Activated CD4-positive, alpha-beta T cell treated with anti-CD3 and anti-CD28 coated beads, Interleukin-2, amount 10 ng/mL, durations not matched to agents 24 days and 14 days (primary cell): ENCODE results near the gene GIGYF2. TPM values are rescaled to one million over a fixed set of nuclear protein-coding genes. Genes with fewer than 3 reads are reported as not detected.

ENCODE experiments used
- DNase-seq: peaks from one replicate; pipeline ENCODE4 v3.0.0; 2022
- H3K27ac Mint-ChIP-seq: one replicate; pipeline ENCODE4 v1.8.0; 2022; ENCODE audit warnings: mild to moderate bottlenecking, mixed read lengths
- H3K27me3 Mint-ChIP-seq: one replicate; pipeline ENCODE4 v1.8.0; 2022; ENCODE audit warnings: mixed read lengths
- H3K36me3 Mint-ChIP-seq: one replicate; pipeline ENCODE4 v1.8.0; 2022; ENCODE audit warnings: low read depth, mild to moderate bottlenecking, mixed read lengths
- H3K4me1 Mint-ChIP-seq: one replicate; pipeline ENCODE4 v1.8.0; 2021; ENCODE audit warnings: mixed read lengths
- H3K4me3 Mint-ChIP-seq: one replicate; pipeline ENCODE4 v1.8.0; 2022; ENCODE audit warnings: mild to moderate bottlenecking, moderate library complexity, mixed read lengths
- H3K9me3 Mint-ChIP-seq: one replicate; pipeline ENCODE4 v1.8.0; 2021; ENCODE audit warnings: mixed read lengths
- intact Hi-C: fragments of 100-400 bp; cut with micrococcal nuclease; formaldehyde crosslinking; loops from one replicate; pipeline ENCODE4 v1.15.1; 2023
- total RNA-seq: library from RNA; stranded (reverse); gene quantifications from 2 replicates; pipeline ENCODE4 v1.2.3, GENCODE V29; 2022

Gene GIGYF2
- total RNA-seq, 1 donor from 2014 or later, result 72.0 TPM

DNA sequence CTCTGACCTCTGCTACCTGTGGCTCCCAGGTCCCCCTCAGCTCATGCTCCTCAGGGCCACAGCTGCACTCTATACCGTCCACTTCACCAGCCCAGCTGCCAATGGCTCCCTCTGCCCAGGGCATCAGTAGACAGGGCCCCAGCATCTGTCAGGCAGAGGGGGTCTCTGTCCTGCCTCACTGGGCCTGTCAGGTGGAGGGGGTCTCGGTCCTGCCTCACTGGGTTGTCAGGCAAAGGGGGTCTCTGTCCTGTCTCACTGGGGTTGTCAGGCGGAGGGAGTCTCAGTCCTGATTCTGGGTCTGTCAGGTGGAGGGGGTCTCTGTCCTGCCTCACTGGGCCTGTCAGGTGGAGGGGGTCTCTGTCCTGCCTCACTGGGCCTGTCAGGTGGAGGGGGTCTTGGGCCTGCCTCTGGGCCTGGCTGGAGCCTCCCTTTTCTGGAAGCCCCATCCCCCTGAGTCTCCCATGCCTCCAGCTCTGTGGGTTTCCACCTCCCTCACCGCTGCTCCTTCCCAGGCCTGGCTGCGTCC lies 192.8 kb downstream of the GIGYF2 start:
- no peak overlapping the region for H3K27ac Mint-ChIP-seq

DNA sequence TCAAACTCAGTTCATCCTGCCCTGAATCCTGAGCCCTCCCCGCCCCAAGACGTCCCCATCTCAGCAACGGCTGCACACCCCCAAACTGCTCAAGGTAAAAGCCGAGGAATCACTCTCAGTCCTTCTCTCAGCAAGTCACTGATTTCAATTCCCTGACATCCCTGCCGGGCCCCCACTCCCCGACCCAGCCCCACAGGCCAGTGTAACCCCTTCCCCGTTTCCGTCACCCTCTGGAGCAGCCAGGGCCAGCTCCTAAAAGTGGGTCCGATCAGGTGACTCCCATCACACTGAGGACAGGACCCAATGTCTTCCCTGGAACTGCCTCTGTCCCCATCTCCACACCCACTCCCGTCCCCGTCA lies 193.4 kb downstream of the GIGYF2 start:
- Mint-ChIP-seq H3K27ac (no peak overlapping the region), H3K4me3 (no peak overlapping the region), H3K36me3 (no peaks in the 10 kb centered on the region), H3K9me3 (no peaks in the 10 kb centered on the region), H3K27me3 (peaks cover 4% of the 10 kb centered on the region), H3K4me1 (no peaks in the 10 kb centered on the region)
- DNase-seq, result no peak
- intact Hi-C loops, result no loop called here

More for the DNA sequence above, 192.8 kb downstream of the GIGYF2 start:
- Mint-ChIP-seq H3K36me3 (no peaks in the 10 kb centered on the region), H3K4me3 (no peak overlapping the region), H3K4me1 (no peaks in the 10 kb centered on the region), H3K27me3 (peaks cover 4% of the 10 kb centered on the region), H3K9me3 (no peaks in the 10 kb centered on the region)
- DNase-seq, result no peak
- intact Hi-C loops, result no loop called here

DNA sequence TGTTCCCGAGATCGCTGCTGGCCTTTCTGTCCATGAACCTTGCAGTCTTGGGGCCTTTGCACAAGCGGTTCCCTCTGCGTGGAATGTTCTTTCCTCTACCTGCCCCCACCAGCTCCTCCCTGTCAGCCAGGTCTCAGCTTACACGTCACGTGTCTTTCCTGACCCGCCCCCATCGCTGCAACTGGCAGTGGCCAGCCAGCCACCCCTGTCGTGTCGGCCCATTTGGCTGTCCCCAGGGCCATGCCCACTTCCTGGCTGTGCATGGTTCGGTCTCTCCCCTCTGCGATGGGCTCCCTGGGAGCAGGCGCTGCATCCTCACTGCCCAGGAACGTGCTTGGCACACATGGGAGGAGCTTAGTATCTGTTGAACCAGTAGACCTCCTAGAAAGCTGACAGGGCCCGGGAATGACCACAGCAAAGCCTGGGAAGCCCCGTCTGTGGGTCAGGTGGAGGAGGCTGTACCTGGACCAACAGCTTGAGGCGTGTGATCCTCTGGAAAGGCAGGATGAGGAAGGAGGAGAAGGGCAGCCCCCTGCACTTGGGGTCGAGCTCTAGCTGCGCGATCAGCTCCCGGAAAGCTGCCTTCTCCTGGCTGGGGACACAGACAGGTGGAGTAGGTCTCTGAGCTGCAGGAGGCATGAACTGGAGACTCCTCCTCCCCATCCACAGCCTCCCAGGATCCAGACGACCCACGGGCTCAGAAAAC lies 193.9 kb downstream of the GIGYF2 start:
- no peaks in the 10 kb centered on the region for H3K4me1 Mint-ChIP-seq

DNA sequence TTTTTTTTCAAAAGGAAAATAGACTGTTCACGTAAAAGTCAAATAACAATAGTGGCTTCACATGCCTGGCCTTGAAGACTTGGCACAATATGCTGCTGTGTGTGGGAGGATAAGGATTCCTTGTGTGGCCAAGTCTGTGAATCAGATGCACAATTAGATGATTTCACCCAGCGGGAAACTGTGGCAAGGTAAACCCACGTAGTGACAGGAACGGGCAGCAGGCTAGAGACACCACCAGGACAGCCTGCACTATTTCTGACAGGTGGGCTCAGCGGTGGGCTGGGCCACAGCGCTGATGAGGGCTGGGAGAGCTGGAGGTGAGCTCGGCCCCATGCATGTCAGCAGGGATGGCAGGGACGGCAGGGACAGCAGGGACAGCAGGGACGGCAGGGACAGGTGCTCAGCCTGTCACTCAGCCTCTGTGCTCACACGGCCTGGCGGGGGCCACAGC lies 194.5 kb downstream of the GIGYF2 start:
- no peaks in the 10 kb centered on the region for H3K36me3 Mint-ChIP-seq
- peaks cover 4% of the 10 kb centered on the region for H3K27me3 Mint-ChIP-seq
- intact Hi-C loops, result no loop called here
- no peaks in the 10 kb centered on the region for H3K4me1 Mint-ChIP-seq
- no peak for DNase-seq
- H3K27ac Mint-ChIP-seq, result no peak overlapping the region
- H3K9me3 Mint-ChIP-seq, result no peaks in the 10 kb centered on the region
- H3K4me3 Mint-ChIP-seq, result no peak overlapping the region

More for the DNA sequence above, 193.9 kb downstream of the GIGYF2 start:
- intact Hi-C loops, result no loop called here
- Mint-ChIP-seq H3K27me3 (peaks cover 4% of the 10 kb centered on the region), H3K4me3 (no peak overlapping the region), H3K27ac (no peak overlapping the region), H3K36me3 (no peaks in the 10 kb centered on the region), H3K9me3 (no peaks in the 10 kb centered on the region)
- no peak for DNase-seq

DNA sequence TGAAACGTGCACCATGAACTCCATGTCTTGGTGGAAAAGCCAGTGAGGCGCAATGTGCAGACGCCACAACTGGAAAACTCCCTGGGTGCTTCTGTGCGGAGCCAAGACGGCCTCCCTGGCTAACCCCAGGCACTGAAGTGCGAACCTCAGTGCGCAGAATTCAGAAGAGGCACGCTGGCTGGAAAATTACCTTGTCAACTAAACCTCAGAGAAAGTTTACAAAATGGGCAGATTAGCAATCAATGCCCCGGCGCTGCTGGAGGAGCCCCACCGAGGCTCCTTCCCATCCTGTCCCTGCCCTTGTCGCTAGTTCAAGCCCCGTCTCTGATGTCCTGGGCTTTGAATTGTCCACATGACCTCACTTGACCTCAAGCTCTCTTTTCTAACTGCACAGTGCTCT lies 195.1 kb downstream of the GIGYF2 start:
- Mint-ChIP-seq H3K27ac (no peak overlapping the region), H3K4me3 (no peak overlapping the region), H3K36me3 (no peaks in the 10 kb centered on the region), H3K27me3 (peaks cover 4% of the 10 kb centered on the region), H3K9me3 (no peaks in the 10 kb centered on the region), H3K4me1 (no peaks in the 10 kb centered on the region)
- intact Hi-C loops, result no loop called here
- no peak for DNase-seq

DNA sequence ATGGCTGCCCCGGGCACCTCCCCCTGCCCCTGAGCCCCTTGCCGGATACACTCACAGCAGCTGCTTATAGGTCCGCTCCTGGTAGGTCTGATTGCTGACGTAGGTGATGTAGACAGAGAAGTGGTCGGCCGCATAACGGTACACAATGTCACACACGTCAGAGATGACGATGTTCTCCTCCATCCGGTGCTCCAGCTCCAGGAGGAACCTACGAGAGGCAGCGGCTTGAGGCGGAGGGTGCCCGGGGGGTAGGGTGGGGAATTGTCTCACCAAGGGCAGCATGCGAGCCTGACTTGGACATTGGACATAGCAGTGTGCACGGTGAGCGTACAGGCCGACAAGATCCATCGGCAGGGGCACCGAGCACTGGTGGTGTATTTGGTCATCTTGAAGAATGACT lies 195.7 kb downstream of the GIGYF2 start:
- H3K36me3 Mint-ChIP-seq, result no peaks in the 10 kb centered on the region
- no peak overlapping the region for H3K4me3 Mint-ChIP-seq
- no peak for DNase-seq
- no peak overlapping the region for H3K27ac Mint-ChIP-seq
- H3K27me3 Mint-ChIP-seq, result peaks cover 4% of the 10 kb centered on the region
- H3K9me3 Mint-ChIP-seq, result no peaks in the 10 kb centered on the region
- intact Hi-C loops, result no loop called here
- no peaks in the 10 kb centered on the region for H3K4me1 Mint-ChIP-seq

DNA sequence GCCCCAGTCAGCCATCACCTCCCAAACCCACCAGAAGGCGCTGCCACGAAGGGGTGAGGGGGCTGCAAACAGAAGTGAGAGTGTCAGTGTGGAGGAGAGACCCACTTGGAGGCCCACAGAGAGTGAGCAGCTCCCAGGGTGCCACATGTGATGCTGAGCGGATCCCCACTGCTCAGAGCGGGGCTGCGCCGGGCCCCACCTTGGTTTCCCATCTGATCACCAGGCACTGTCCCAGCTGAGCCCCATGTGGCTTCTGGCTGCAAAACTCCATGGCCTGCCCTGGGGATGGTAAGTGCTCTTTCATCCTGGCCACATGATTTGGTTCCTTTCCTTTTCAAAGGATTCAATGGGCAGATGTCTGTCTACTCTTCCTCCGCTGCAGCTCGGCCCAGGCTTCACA lies 196.7 kb downstream of the GIGYF2 start:
- Mint-ChIP-seq H3K4me3 (no peak overlapping the region), H3K27ac (no peak overlapping the region), H3K27me3 (peaks cover 4% of the 10 kb centered on the region), H3K4me1 (no peaks in the 10 kb centered on the region), H3K36me3 (no peaks in the 10 kb centered on the region), H3K9me3 (no peaks in the 10 kb centered on the region)
- DNase-seq, result no peak
- intact Hi-C loops, result no loop called here

DNA sequence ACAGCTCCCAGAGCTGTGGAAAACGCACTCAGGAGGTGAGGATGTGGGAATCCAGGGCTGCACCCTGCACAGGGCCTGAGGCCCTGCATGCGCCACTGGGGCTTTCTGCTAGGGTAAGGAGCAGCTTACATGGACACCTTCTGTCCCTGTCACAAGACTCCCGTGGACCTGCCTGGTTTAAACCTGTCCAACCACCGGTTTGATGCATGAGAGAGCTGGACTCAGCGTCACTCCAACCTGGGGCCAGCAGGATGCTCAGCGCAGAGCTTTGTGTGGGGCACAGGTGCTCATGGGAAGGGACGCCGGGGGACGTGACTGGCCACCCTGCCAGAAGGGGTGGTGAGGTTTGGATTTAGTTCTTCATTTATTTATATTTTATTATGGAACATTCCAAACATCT lies 197.1 kb downstream of the GIGYF2 start:
- no peak for DNase-seq
- H3K9me3 Mint-ChIP-seq, result no peaks in the 10 kb centered on the region
- no peak overlapping the region for H3K4me3 Mint-ChIP-seq
- intact Hi-C loops, result no loop called here
- H3K4me1 Mint-ChIP-seq, result no peaks in the 10 kb centered on the region
- H3K27ac Mint-ChIP-seq, result no peak overlapping the region
- H3K36me3 Mint-ChIP-seq, result no peaks in the 10 kb centered on the region
- peaks cover 4% of the 10 kb centered on the region for H3K27me3 Mint-ChIP-seq

DNA sequence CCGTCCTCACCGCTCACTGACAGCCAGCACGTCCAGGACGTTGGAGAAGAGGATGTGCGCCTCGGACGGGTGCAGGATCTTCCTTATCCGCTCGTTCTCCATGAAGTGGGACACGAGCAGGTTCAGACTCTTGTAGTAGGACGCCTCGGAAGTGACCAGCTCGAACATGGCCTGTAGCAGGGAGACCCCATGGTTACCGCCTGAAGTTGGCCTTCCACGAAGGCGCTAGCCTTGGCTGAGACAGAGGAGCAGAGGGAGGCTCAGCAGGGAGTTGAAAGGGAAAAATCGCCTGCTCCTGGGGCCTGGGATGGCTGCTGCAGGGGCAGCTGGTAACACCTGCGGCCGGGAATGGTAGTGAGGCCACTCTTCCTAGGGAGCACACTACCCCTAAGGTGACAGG lies 197.6 kb downstream of the GIGYF2 start:
- H3K9me3 Mint-ChIP-seq, result no peaks in the 10 kb centered on the region
- no peak for DNase-seq
- H3K27me3 Mint-ChIP-seq, result peaks cover 4% of the 10 kb centered on the region
- H3K4me1 Mint-ChIP-seq, result no peaks in the 10 kb centered on the region
- intact Hi-C loops, result no loop called here
- H3K36me3 Mint-ChIP-seq, result no peaks in the 10 kb centered on the region
- H3K27ac Mint-ChIP-seq, result peak overlapping the region; percentile 21
- H3K4me3 Mint-ChIP-seq, result no peak overlapping the region

DNA sequence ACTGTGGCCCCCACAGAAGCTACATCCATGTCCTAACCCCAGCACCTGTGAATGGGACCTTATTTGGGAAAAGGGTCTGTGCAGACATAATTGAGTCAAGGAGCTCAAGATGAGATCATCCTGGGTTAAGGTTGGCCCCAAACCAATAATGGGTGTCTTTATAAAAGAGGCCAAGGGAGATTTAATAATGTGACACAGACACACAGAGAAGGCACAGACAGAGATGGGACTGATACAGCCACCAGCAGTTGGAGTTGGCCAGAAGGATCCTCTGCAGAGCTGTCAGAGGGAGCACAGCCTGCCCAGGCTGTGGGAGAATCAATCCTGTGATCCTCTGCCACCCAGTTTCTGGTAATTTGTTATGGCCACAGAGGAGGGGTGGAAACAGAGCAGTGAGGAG lies 199.0 kb downstream of the GIGYF2 start:
- no peaks in the 10 kb centered on the region for H3K9me3 Mint-ChIP-seq
- intact Hi-C loops, result no loop called here
- H3K36me3 Mint-ChIP-seq, result no peaks in the 10 kb centered on the region
- peaks cover 2% of the 10 kb centered on the region for H3K27me3 Mint-ChIP-seq
- no peak for DNase-seq
- H3K4me1 Mint-ChIP-seq, result no peaks in the 10 kb centered on the region
- peak overlapping the region; percentile 71 for H3K27ac Mint-ChIP-seq
- H3K4me3 Mint-ChIP-seq, result no peak overlapping the region

DNA sequence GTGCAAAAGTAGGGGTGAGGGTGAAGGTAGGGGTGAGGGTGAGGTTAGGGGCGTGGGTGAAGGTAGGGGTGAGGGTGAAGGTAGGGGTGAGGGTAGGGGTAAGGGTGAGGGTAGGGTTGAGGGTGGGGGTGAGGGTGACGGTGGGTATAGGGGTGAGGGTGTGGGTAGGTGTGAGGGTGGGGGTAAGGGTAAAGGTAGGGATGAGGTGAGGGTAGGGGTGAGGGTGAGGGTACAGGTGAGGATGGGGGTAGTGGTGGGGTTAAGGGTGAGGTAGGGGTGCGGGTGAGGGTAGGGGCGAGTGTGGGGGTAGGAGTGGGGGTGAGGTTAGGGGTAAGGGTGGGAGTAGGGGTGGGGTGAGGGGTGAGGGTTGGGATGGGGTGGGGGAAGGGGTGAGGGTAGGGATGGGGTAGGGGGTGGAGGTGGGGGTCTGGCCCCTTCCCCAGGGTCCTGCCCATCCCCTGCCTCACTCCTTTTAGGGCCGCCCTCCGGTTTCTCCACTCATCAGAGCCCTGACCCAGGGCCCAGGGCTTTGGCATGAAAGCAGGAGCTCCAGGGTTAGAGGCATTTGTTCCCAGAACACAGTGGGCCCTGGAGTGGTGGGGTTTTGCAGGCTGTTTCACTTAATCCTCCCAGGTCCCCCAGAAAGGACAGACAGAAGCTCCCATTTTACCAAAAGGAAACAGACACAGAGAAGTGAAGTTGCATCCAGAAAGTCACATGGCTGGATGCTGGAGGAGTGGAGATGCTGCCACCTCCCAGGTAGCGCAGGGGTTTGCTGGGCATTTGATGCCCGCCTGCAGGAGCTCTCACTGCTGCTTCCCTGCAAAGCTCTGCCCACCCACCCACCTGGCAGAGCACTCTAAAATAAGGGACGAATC lies 199.8 kb downstream of the GIGYF2 start:
- intact Hi-C loops, result no loop called here
- DNase-seq, result no peak

DNA sequence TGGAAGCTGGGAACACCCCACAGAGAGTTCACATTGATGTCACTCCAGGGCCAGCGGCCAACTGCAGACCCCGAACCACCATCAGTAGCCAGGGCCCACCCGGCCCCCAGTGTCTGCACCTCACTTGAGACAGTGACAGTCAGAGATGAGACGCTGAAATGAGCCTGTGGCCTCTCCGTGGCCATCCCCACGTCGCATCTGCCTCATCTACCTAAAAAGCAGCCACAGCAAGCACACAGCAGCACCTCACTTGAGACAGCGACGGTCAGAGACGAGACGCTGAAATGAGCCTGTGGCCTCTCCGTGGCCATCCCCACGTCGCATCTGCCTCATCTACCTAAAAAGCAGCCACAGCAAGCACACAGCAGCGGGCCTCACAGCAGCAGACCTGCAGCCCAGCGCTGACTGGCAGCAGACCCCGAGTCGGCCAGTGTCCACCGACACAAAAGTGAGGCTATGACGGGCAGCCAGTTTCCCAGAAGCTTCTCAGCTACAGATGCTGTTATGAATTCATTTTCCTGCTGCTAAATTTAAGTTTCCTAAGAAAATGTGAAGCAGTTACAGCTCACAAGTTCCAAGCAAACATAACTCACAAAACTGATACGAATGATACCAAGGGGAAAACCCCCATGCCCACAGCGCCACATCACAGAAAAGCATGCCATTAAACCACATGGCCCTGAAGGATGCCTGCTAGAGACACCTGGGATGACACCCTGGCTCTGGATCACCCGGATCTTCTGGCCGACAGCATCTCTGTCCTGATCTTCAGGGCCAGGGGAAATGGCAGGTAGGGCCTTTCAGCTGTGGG lies 200.7 kb downstream of the GIGYF2 start:
- intact Hi-C loops, result no loop called here
- Mint-ChIP-seq H3K4me3 (peak overlapping the region; percentile 26), H3K27me3 (no peaks in the 10 kb centered on the region), H3K36me3 (no peaks in the 10 kb centered on the region), H3K27ac (no peak overlapping the region), H3K4me1 (no peaks in the 10 kb centered on the region), H3K9me3 (no peaks in the 10 kb centered on the region)
- DNase-seq, result no peak

More for the DNA sequence above, 199.8 kb downstream of the GIGYF2 start:
- H3K27ac Mint-ChIP-seq, result no peak overlapping the region
- H3K27me3 Mint-ChIP-seq, result peaks cover 2% of the 10 kb centered on the region
- H3K4me1 Mint-ChIP-seq, result no peaks in the 10 kb centered on the region
- no peak overlapping the region for H3K4me3 Mint-ChIP-seq
- H3K36me3 Mint-ChIP-seq, result no peaks in the 10 kb centered on the region
- H3K9me3 Mint-ChIP-seq, result no peaks in the 10 kb centered on the region

DNA sequence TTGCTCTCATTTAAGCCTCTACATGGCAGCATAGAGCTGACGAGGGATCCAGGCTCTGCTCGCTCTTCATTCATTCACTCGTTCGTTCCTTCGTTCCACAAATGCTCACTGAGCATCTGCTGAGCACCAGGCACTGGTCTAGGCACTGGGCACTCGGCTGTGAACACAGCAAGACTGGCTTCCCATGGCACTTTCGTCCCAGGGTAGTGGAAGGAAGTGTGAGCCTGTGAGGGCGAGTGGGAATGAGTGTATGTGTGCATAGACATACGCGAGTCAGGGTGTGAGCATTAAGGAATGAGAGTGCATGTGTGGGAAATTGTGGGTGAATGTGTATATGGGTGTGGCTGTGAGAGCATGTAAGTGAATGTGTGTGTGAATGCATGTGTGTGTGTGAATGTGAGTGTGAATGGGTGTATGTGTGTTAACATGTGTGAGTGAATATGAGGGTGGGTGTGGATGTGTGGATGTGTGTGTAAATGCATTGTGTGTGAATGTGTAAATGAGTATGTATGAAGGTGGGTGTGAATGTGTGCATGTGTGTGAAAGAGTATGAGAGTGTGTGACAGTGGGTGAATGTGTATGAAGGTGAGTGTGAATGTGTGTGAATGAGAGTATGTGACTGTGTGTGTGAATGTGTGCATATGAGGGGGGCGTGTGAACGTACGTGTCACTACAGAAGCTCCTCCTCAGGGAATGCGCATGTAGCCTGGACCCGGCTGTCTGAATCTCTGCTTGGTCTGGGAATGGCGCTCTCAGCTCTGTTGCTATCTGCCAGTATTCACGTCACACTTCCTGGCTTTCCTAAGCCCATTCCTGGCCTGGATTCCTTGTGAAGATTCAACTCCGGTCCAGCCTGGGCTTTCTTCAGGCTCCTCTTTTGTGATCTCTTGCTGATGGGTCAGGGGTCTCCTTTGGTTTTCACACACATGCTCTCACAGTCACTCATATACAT lies 201.7 kb downstream of the GIGYF2 start:
- no peaks in the 10 kb centered on the region for H3K27me3 Mint-ChIP-seq
- intact Hi-C loops, result no loop called here
- H3K4me3 Mint-ChIP-seq, result no peak overlapping the region
- H3K27ac Mint-ChIP-seq, result no peak overlapping the region
- no peak for DNase-seq
- H3K9me3 Mint-ChIP-seq, result no peaks in the 10 kb centered on the region
- no peaks in the 10 kb centered on the region for H3K4me1 Mint-ChIP-seq
- H3K36me3 Mint-ChIP-seq, result no peaks in the 10 kb centered on the region
